HEK293 (cell line): Measurements from ENCODE around the gene HOXB9.

Experiments
- BCL11A ChIP-seq: fragments of 450-650 bp; formaldehyde crosslinking; IDR thresholded peaks from 2 replicates; pipeline ENCODE4 v1.5.1; 2016; ENCODE audit warnings: low read depth, missing biosample characterization, missing genetic modification characterization
- FEZF1 ChIP-seq: fragments of 450-650 bp; formaldehyde crosslinking; IDR thresholded peaks from 2 replicates; pipeline ENCODE4 v1.5.1; 2016; ENCODE audit warnings: missing biosample characterization, missing genetic modification characterization
- TCF7L2 ChIP-seq: IDR thresholded peaks from 2 replicates; pipeline ENCODE4 v1.6.1; 2011; ENCODE audit warnings: low read depth, mild to moderate bottlenecking, inconsistent platforms, low read length, moderate library complexity, borderline replicate concordance
- ZNF768 ChIP-seq: fragments of 450-650 bp; formaldehyde crosslinking; IDR thresholded peaks from 2 replicates; pipeline ENCODE4 v1.5.1; 2018; ENCODE audit warnings: missing biosample characterization, mild to moderate bottlenecking, missing genetic modification characterization
- TF ChIP-seq, protein P1 (sequence below): fragments of 450-650 bp; formaldehyde crosslinking; IDR thresholded peaks from 2 replicates; pipeline ENCODE4 v1.5.1; 2016; ENCODE audit warnings: missing biosample characterization, missing genetic modification characterization
- TF ChIP-seq, protein P2 (sequence below): fragments of 450-650 bp; formaldehyde crosslinking; IDR thresholded peaks from 2 replicates; pipeline ENCODE4 v1.5.1; 2016; ENCODE audit warnings: missing biosample characterization, missing genetic modification characterization, low read depth
- TF ChIP-seq, protein P3 (sequence below): fragments of 450-650 bp; IDR thresholded peaks from 2 replicates; pipeline ENCODE4 v1.5.1; 2018; ENCODE audit warnings: missing biosample characterization, mild to moderate bottlenecking, missing genetic modification characterization
- TF ChIP-seq, protein P4 (sequence below): fragments of 450-650 bp; formaldehyde crosslinking; IDR thresholded peaks from 2 replicates; pipeline ENCODE4 v1.5.1; 2016; ENCODE audit warnings: missing biosample characterization, missing genetic modification characterization, low read depth
- TF ChIP-seq, protein P5 (sequence below): fragments of 450-650 bp; formaldehyde crosslinking; IDR thresholded peaks from 2 replicates; pipeline ENCODE4 v1.5.1; 2016; ENCODE audit warnings: missing biosample characterization, missing genetic modification characterization

DNA sequence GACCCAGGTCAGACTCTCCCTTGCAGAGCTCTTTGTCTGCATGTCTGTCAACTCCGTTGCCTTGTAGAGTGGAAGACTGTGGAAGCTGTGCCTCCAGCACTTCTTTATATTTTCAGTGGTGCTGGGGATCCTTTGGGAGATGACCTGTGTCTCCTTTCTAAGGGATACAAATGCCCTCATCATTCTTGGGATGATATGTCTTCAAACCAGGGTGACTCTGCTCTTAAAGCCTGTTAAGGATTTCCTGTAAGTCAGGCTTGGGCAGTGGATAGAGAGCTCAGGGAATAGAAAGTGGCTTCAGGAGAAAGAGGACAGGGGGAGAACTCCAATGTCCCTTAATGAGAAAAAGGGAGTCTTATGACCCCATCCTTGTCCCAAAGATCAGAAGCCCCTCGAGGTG is 37.6 kb downstream of the HOXB9 start:
- TF ChIP-seq ZNF768 (tag by site-specific recombination), result no peak
- TF ChIP-seq, protein P1, sequence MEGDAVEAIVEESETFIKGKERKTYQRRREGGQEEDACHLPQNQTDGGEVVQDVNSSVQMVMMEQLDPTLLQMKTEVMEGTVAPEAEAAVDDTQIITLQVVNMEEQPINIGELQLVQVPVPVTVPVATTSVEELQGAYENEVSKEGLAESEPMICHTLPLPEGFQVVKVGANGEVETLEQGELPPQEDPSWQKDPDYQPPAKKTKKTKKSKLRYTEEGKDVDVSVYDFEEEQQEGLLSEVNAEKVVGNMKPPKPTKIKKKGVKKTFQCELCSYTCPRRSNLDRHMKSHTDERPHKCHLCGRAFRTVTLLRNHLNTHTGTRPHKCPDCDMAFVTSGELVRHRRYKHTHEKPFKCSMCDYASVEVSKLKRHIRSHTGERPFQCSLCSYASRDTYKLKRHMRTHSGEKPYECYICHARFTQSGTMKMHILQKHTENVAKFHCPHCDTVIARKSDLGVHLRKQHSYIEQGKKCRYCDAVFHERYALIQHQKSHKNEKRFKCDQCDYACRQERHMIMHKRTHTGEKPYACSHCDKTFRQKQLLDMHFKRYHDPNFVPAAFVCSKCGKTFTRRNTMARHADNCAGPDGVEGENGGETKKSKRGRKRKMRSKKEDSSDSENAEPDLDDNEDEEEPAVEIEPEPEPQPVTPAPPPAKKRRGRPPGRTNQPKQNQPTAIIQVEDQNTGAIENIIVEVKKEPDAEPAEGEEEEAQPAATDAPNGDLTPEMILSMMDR, result no peak
- no peak for TF ChIP-seq FEZF1 (tag by site-specific recombination)
- TF ChIP-seq TCF7L2, result no peak
- TF ChIP-seq, protein P2, sequence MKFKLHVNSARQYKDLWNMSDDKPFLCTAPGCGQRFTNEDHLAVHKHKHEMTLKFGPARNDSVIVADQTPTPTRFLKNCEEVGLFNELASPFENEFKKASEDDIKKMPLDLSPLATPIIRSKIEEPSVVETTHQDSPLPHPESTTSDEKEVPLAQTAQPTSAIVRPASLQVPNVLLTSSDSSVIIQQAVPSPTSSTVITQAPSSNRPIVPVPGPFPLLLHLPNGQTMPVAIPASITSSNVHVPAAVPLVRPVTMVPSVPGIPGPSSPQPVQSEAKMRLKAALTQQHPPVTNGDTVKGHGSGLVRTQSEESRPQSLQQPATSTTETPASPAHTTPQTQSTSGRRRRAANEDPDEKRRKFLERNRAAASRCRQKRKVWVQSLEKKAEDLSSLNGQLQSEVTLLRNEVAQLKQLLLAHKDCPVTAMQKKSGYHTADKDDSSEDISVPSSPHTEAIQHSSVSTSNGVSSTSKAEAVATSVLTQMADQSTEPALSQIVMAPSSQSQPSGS (tag by site-specific recombination), result no peak
- TF ChIP-seq, protein P3, sequence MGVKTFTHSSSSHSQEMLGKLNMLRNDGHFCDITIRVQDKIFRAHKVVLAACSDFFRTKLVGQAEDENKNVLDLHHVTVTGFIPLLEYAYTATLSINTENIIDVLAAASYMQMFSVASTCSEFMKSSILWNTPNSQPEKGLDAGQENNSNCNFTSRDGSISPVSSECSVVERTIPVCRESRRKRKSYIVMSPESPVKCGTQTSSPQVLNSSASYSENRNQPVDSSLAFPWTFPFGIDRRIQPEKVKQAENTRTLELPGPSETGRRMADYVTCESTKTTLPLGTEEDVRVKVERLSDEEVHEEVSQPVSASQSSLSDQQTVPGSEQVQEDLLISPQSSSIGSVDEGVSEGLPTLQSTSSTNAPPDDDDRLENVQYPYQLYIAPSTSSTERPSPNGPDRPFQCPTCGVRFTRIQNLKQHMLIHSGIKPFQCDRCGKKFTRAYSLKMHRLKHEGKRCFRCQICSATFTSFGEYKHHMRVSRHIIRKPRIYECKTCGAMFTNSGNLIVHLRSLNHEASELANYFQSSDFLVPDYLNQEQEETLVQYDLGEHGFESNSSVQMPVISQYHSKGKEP (tag by site-specific recombination), result no peak
- TF ChIP-seq, protein P4, sequence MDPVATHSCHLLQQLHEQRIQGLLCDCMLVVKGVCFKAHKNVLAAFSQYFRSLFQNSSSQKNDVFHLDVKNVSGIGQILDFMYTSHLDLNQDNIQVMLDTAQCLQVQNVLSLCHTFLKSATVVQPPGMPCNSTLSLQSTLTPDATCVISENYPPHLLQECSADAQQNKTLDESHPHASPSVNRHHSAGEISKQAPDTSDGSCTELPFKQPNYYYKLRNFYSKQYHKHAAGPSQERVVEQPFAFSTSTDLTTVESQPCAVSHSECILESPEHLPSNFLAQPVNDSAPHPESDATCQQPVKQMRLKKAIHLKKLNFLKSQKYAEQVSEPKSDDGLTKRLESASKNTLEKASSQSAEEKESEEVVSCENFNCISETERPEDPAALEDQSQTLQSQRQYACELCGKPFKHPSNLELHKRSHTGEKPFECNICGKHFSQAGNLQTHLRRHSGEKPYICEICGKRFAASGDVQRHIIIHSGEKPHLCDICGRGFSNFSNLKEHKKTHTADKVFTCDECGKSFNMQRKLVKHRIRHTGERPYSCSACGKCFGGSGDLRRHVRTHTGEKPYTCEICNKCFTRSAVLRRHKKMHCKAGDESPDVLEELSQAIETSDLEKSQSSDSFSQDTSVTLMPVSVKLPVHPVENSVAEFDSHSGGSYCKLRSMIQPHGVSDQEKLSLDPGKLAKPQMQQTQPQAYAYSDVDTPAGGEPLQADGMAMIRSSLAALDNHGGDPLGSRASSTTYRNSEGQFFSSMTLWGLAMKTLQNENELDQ (tag by site-specific recombination), result no peak
- no peak for TF ChIP-seq BCL11A (tag by site-specific recombination)
- TF ChIP-seq, protein P5, sequence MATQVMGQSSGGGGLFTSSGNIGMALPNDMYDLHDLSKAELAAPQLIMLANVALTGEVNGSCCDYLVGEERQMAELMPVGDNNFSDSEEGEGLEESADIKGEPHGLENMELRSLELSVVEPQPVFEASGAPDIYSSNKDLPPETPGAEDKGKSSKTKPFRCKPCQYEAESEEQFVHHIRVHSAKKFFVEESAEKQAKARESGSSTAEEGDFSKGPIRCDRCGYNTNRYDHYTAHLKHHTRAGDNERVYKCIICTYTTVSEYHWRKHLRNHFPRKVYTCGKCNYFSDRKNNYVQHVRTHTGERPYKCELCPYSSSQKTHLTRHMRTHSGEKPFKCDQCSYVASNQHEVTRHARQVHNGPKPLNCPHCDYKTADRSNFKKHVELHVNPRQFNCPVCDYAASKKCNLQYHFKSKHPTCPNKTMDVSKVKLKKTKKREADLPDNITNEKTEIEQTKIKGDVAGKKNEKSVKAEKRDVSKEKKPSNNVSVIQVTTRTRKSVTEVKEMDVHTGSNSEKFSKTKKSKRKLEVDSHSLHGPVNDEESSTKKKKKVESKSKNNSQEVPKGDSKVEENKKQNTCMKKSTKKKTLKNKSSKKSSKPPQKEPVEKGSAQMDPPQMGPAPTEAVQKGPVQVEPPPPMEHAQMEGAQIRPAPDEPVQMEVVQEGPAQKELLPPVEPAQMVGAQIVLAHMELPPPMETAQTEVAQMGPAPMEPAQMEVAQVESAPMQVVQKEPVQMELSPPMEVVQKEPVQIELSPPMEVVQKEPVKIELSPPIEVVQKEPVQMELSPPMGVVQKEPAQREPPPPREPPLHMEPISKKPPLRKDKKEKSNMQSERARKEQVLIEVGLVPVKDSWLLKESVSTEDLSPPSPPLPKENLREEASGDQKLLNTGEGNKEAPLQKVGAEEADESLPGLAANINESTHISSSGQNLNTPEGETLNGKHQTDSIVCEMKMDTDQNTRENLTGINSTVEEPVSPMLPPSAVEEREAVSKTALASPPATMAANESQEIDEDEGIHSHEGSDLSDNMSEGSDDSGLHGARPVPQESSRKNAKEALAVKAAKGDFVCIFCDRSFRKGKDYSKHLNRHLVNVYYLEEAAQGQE (tag by site-specific recombination), result no peak
